HG03432 (cell line): ENCODE results near the gene CHCHD10.

Source experiments
- ATAC-seq: cut with Tn5 transposase; IDR thresholded peaks from one replicate; pipeline ENCODE4 v1.9.1; 2021; ENCODE audit warnings: mild to moderate bottlenecking, moderate library complexity; ENCODE audit not compliant: unreplicated experiment

CHCHD10 gene

GRCh38 chr22:23787910-23788309 is 20.1 kb upstream of the CHCHD10 start:
- no peak for ATAC-seq

DNA sequence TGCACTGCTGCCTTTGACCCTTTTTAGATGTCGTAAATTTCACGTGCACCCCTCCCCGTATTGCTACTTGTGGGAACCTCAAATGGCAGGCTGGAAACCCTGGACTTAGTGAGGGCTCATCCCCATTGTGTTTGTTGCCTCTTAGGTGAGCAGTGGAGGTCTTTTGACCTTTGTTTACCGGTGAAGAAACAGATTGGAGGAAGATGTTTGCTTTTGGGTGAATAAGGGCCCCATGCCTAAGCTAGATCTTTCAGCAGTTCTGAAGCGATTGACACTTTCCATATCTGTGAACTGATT is 19.8 kb upstream of the CHCHD10 start:
- ATAC-seq = peak; percentile 18

DNA sequence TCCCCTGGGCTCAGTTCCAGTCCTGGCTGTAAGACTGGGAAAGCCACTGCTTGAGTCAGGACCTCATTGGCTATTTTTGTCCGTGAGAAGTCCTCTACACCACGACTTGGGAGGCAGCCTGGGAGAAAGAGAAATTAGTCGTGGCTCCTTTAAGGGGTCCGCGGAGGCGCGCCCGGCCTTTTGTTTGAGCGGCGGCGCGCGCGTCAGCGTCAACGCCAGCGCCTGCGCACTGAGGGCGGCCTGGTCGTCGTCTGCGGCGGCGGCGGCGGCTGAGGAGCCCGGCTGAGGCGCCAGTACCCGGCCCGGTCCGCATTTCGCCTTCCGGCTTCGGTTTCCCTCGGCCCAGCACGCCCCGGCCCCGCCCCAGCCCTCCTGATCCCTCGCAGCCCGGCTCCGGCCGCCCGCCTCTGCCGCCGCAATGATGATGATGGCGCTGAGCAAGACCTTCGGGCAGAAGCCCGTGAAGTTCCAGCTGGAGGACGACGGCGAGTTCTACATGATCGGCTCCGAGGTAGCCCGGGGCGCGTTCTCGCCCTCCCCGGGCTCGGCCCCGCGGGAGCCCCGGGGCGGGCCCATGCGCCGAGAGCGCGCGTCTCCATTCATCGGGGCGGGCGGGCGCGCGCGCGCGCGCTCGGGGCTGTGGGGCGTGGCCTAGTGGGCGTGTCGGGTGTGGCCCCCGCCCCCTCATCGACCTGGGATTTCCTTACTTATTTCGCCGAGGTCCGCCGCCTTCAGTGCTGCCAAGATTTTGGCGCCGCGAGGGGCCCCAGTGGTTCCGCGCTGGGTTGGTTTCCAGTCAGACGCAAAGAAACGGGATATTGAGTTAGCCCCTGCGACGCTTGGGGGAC is 19.2 kb upstream of the CHCHD10 start, which contains the start of gene SMARCB1:
TSS of gene SMARCB1 (plus strand) at position 215 of the 848 bp plus-strand sequence. CDS start at position 419, 204 bp downstream.
- ATAC-seq = peak; percentile 76

- no peak for ATAC-seq
These were observed 18.5 kb upstream of the CHCHD10 start for GRCh38 chr22:23786261-23786710.

- no peak for ATAC-seq
These were observed 16.5 kb upstream of the CHCHD10 start for GRCh38 chr22:23784215-23784732.

DNA sequence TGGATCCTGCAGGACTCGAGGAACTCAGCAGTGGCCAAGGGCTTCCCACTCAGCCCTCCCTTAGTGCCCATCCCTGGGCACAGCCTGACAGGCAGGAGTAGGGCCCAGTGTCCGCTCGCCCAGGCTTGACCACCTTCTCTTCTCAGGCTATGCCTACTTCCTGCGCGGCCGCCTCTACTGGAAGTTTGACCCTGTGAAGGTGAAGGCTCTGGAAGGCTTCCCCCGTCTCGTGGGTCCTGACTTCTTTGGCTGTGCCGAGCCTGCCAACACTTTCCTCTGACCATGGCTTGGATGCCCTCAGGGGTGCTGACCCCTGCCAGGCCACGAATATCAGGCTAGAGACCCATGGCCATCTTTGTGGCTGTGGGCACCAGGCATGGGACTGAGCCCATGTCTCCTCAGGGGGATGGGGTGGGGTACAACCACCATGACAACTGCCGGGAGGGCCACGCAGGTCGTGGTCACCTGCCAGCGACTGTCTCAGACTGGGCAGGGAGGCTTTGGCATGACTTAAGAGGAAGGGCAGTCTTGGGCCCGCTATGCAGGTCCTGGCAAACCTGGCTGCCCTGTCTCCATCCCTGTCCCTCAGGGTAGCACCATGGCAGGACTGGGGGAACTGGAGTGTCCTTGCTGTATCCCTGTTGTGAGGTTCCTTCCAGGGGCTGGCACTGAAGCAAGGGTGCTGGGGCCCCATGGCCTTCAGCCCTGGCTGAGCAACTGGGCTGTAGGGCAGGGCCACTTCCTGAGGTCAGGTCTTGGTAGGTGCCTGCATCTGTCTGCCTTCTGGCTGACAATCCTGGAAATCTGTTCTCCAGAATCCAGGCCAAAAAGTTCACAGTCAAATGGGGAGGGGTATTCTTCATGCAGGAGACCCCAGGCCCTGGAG is 15.7 kb upstream of the CHCHD10 start:
- no peak for ATAC-seq

DNA sequence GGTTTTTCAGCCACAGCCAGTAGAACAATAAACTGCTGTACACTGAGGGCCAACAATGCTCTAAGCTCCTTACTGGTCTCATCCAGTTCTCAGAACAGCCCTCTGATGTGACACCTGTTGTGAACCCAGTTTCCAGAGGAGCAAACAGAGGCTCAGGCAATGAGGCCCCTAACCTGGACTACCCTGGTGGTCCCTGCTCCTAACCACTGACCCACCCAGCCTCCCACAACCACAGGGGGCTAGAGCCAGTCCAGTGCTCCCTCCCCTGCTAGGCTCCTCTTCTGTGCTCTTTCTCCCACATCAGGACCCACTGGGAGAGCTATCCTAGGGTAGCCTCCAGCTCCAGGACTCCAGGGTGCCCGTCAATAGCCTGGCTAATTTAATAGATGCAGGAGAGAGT is 14.9 kb upstream of the CHCHD10 start:
- no peak for ATAC-seq

DNA sequence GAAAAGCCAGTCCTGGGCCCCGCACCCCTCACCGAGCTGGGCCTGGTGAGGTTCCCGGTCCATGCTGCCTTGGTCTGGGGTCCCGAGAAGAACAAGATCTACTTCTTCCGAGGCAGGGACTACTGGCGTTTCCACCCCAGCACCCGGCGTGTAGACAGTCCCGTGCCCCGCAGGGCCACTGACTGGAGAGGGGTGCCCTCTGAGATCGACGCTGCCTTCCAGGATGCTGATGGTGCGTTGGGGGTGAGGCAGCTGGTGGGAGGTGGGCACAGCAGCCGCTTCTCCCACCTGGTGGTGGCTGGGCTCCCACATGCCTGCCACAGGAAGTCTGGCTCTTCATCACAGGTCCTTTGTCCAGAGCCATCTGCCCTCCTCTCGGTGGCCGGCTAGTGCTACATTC is 14.5 kb upstream of the CHCHD10 start:
- ATAC-seq = no peak

- no peak for ATAC-seq
These were observed 13.9 kb upstream of the CHCHD10 start for GRCh38 chr22:23781511-23782183.

DNA sequence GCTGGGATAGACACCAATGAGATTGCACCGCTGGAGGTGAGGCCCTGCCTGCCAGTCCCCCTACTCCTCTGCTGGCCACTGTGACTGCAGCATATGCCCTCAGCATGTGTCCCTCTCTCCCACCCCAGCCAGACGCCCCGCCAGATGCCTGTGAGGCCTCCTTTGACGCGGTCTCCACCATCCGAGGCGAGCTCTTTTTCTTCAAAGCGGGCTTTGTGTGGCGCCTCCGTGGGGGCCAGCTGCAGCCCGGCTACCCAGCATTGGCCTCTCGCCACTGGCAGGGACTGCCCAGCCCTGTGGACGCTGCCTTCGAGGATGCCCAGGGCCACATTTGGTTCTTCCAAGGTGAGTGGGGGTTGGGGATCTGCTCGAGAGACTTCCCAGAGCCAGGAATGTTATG is 13.3 kb upstream of the CHCHD10 start:
- no peak for ATAC-seq

GRCh38 chr22:23780146-23780748 is 12.5 kb upstream of the CHCHD10 start:
- ATAC-seq = no peak

GRCh38 chr22:23779731-23780130 is 12.0 kb upstream of the CHCHD10 start:
- ATAC-seq = no peak

DNA sequence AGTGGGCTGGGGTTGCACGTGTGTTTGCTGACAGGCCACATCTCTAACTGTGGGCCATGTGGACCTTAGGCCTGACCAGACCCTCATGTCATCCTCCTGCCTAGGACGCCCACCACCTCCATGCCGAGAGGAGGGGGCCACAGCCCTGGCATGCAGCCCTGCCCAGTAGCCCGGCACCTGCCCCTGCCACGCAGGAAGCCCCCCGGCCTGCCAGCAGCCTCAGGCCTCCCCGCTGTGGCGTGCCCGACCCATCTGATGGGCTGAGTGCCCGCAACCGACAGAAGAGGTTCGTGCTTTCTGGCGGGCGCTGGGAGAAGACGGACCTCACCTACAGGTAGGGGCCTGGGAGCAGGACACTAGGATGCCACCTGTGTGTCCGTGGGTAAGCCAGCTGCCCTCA is 11.3 kb upstream of the CHCHD10 start:
- no peak for ATAC-seq

GRCh38 chr22:23778577-23778900 is 10.8 kb upstream of the CHCHD10 start:
- no peak for ATAC-seq

- ATAC-seq = no peak
These were observed 10.2 kb upstream of the CHCHD10 start for GRCh38 chr22:23777776-23778576.

DNA sequence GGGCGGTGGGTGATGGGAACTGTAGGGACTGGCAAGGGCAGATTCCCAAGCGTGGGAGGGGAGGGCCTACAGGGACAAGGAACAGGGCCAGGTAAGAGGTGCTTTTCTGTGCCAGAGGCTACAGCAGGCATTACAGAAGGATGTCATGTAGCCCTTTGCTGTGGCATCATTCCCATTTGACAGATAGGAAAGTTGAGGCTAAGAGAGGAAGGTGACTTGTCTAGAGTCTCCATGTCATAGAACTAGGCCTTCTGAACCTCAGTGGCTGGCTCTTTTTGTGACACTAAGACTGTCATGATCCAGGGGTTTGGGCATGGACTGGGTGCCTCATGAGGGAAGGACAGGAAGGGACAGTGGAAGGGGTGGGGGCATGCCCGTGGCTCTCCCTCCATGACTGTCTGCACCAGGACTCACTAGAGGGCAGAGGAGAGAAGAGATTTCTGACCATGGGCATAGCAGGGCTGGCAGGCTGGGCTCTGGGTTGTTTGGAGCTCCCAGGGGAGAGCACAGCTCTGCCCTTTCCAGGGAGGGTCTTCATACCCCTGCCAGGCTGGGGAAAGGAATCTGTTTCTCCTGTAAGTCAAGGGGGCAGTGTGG is 8.1 kb upstream of the CHCHD10 start:
- ATAC-seq = no peak

DNA sequence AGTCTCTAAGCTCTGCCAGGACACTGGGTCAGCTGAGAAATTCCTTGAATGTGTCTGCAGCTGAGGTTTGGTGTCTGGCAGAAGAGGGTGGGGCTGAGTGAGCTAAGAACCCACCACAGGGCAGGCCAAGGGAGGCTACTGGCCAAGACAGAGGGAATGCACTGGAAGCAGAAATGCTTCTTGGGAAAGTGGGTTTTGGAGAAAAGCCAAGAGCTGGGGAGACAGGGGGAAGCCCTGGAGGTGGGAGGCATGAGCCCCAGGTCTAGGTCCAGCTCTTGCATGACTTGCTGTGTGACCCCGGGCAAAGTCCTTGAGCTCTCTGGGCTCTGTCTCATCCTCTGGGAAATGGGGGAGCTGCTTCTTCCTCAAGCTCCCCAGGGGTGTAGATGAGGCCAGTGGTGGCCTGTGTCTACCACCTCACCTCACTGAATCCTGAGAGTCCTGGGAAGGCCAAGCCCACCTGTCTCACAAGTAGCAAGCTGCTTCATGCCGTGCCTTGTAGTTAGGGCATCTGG is 7.2 kb upstream of the CHCHD10 start:
- ATAC-seq = no peak

DNA sequence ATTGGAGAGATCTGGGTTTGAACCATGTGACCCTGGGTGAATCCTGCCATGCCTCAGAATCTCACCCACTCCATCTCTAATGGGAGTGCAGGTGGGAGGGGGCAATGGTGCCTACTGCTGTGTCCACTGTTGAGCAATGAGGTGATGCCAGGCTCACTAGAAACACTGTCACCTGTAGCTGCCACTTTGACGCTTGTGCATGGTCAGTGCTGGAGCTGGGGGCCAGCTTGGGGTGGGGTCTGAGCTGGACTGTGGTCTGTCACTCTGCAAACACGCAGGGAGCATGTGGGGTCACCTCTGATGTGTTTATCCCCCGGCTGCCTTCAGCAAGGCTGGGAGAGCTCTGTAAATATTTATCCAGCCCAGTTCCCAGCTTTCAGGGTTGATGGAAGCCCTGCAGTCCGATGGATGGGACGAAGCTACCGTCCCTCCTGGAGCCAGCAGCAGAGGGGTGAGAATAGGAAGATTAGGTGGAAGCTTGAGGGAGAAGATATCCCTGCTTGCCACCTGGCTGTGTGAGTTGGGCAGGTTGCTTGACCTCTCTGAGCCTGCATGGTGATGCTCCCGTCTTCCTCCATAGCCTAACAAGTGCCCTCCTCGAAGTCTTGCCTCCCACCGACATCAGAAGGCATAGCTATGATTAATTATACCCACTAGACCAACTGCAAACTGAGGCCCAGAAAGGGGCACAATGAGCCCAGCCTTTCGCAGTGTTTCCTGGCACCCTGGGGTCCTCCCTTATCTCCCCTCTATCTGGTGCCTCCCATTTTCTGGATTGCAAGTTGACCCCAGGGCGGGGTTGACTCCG is 6.5 kb upstream of the CHCHD10 start:
- ATAC-seq = no peak
